ENCODE data around the gene JTB.
A peak's percentile ranks its signal among the peaks of the same experiment; 100 is the strongest.

The JTB gene

DNA sequence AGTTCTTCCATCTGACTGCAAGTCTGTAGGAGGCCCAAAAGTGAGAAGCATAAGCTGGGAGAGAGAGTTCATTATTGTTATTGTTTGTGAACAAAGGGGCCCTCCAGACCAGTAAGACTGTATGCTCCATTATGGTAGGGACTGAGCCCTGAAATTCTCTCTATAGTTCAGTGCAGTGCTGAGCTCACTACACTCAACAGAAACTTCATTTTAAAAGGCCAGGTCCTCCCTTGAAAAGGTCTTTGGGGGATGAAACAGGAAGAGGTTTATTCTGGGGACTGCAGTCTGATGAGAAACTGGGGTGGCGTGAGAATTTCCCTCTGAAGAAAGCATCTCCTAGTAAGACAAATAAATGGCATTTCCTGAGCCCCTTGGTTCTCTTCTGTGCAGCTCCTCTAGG is 49.2 kb downstream of the JTB start:
- no peak overlapping the region for H3K4me2 ChIP-seq (ENCODE audit: low read length)
- H4K20me1 ChIP-seq (ENCODE audit: insufficient read depth, low read length) = no peaks in the 10 kb centered on the region
- H3K27ac ChIP-seq (ENCODE audit: low read depth, low read length, poor library complexity, severe bottlenecking) = peak overlapping the region; percentile 64
- peaks cover 11% of the 10 kb centered on the region for H3K4me1 ChIP-seq (ENCODE audit: insufficient read depth, low read length, severe bottlenecking)
- no peak overlapping the region for H3K9ac ChIP-seq (ENCODE audit: low read length)
- no peak overlapping the region for H2AFZ ChIP-seq (ENCODE audit: low read length)
- no peaks in the 10 kb centered on the region for H3K27me3 ChIP-seq (ENCODE audit: insufficient read depth, low read length)
- H3K9me3 ChIP-seq (ENCODE audit: low read length) = no peaks in the 10 kb centered on the region
- H3K79me2 ChIP-seq (ENCODE audit: insufficient read depth, low read length) = no peaks in the 10 kb centered on the region
- H3K9me2 ChIP-seq (ENCODE audit: low read depth, low read length) = no peaks in the 10 kb centered on the region
- TF ChIP-seq, protein P1, sequence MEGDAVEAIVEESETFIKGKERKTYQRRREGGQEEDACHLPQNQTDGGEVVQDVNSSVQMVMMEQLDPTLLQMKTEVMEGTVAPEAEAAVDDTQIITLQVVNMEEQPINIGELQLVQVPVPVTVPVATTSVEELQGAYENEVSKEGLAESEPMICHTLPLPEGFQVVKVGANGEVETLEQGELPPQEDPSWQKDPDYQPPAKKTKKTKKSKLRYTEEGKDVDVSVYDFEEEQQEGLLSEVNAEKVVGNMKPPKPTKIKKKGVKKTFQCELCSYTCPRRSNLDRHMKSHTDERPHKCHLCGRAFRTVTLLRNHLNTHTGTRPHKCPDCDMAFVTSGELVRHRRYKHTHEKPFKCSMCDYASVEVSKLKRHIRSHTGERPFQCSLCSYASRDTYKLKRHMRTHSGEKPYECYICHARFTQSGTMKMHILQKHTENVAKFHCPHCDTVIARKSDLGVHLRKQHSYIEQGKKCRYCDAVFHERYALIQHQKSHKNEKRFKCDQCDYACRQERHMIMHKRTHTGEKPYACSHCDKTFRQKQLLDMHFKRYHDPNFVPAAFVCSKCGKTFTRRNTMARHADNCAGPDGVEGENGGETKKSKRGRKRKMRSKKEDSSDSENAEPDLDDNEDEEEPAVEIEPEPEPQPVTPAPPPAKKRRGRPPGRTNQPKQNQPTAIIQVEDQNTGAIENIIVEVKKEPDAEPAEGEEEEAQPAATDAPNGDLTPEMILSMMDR (IDR thresholded peaks at IDR 0.05; ENCODE audit: low read length) = no peak
- TF ChIP-seq EZH2 (IDR thresholded peaks at IDR 0.05; ENCODE audit: borderline replicate concordance, low read length) = no peak
- peaks cover 34% of the 10 kb centered on the region for H3K36me3 ChIP-seq (ENCODE audit: insufficient read depth, low read length)
- H3K4me3 ChIP-seq (ENCODE audit: low read depth, low read length, poor library complexity, severe bottlenecking) = no peak overlapping the region
- no peaks in the 10 kb centered on the region for H3F3A ChIP-seq (ENCODE audit: insufficient read depth, low read length)

DNA sequence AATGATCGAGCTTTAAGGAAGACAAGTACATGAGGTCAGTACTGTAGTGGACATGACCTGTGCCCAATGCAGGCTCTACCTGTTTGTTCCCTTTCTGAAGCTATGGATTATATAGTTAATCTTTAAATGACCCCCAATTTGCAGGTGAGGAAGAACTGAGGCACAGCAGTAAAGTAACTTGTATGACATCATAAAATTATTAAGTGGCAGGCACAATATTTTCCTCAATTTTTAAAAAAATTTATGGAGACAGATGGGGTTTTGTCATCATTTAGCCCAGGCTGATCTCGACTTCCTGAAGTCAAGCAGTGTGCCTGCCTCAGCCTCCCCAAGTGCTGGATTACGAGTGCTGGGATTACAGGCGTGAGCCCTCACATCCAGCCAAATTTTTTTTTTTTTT is 51.1 kb downstream of the JTB start:
- Histone ChIP-seq H4K20me1 (ENCODE audit: insufficient read depth, low read length) (no peaks in the 10 kb centered on the region), H3F3A (ENCODE audit: insufficient read depth, low read length) (no peaks in the 10 kb centered on the region), H3K27me3 (ENCODE audit: insufficient read depth, low read length) (no peaks in the 10 kb centered on the region), H3K9me2 (ENCODE audit: low read depth, low read length) (no peaks in the 10 kb centered on the region), H3K9me3 (ENCODE audit: low read length) (no peaks in the 10 kb centered on the region), H3K4me1 (ENCODE audit: insufficient read depth, low read length, severe bottlenecking) (peaks cover 14% of the 10 kb centered on the region), H3K36me3 (ENCODE audit: insufficient read depth, low read length) (peaks cover 28% of the 10 kb centered on the region; the same call in 1 of the 2 replicates), H3K4me3 (ENCODE audit: low read depth, low read length, poor library complexity, severe bottlenecking) (no peak overlapping the region), H3K9ac (ENCODE audit: low read length) (no peak overlapping the region), H3K4me2 (ENCODE audit: low read length) (no peak overlapping the region), H3K79me2 (ENCODE audit: insufficient read depth, low read length) (peaks cover 8% of the 10 kb centered on the region), H3K27ac (ENCODE audit: low read depth, low read length, poor library complexity, severe bottlenecking) (no peak overlapping the region), H2AFZ (ENCODE audit: low read length) (no peak overlapping the region)
- no peak for TF ChIP-seq EZH2 (IDR thresholded peaks at IDR 0.05; ENCODE audit: borderline replicate concordance, low read length)
- TF ChIP-seq, protein P1 (IDR thresholded peaks at IDR 0.05; ENCODE audit: low read length) = no peak

All from OCI-LY1 (cell line).